ENCODE results near the gene MEGF11.

DNA sequence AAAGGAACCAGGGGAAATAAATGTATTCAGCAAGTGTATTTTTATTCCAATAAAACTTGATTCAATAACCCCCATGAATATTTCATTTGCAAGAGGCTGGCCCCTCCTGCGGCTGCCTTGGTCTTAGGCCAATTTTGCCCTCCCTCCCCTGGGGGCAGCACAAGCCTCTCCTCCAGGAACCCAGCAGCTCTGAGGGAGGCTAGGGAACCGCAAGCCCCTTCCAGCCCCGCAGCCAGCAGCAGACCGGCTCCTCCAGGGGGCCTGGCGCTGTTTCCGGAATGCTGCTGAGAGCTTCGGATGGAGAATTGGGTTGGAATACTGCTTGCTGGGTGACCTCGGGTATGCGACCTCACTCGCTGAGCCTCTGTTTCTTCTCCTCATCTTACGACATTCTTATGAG is 234.2 kb downstream of the MEGF11 start:
- TF ChIP-seq CTCF (conservative IDR thresholded peaks at IDR 0.05 in 1 of 2, IDR thresholded peaks at IDR 0.05 in 1 of 2; ENCODE audit: low read depth in 1 of 2, low read length in 2 of 2) (no peak), EZH2 (IDR thresholded peaks at IDR 0.05; ENCODE audit: low read length, missing control alignments) (no peak)
